GM12873 (cell line): Measurements from ENCODE around the gene MMP14.

ENCODE experiments used
- TF ChIP-seq, protein P1 (sequence below): IDR thresholded peaks from 2 replicates; pipeline ENCODE4 v1.5.1; 2012; ENCODE audit warnings: low read depth, mild to moderate bottlenecking, moderate library complexity, low read length, control low read depth; ENCODE audit not compliant: insufficient read depth; ENCODE audit errors: missing control alignments

The MMP14 gene

GRCh38 chr14:22820731-22821130 lies 15.7 kb upstream of the MMP14 start:
- TF ChIP-seq, protein P1, sequence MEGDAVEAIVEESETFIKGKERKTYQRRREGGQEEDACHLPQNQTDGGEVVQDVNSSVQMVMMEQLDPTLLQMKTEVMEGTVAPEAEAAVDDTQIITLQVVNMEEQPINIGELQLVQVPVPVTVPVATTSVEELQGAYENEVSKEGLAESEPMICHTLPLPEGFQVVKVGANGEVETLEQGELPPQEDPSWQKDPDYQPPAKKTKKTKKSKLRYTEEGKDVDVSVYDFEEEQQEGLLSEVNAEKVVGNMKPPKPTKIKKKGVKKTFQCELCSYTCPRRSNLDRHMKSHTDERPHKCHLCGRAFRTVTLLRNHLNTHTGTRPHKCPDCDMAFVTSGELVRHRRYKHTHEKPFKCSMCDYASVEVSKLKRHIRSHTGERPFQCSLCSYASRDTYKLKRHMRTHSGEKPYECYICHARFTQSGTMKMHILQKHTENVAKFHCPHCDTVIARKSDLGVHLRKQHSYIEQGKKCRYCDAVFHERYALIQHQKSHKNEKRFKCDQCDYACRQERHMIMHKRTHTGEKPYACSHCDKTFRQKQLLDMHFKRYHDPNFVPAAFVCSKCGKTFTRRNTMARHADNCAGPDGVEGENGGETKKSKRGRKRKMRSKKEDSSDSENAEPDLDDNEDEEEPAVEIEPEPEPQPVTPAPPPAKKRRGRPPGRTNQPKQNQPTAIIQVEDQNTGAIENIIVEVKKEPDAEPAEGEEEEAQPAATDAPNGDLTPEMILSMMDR = no peak

GRCh38 chr14:22821193-22822015 lies 15.0 kb upstream of the MMP14 start:
- TF ChIP-seq, protein P1 = no peak

DNA sequence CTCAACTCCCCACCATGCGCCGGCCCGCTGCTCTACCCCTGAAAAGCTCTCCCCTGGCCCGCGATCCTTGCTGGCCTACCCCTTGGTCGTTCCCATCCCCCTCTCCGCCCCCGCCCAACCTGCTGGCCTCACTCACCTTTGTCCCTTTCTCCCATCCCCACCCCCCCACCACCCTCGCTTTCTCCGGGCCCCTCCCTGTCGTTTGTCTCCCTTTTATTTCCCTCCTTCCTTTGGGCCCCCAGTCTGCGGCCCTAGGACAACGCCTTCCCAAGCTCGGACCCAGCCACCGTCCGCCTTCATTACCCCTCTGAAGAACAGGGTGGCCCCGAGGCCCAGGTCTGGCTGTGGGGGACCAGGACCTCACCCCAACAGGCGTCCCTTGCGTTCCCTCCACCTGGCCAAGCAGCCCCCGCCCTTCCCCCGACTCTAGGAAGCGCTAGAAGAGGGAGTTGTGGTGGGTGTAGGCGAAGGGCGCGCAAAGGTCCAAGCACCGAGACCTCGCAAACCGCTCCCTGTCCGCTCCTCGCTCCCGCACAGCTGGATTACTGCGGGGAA lies 14.3 kb upstream of the MMP14 start:
- TF ChIP-seq, protein P1 = no peak

GRCh38 chr14:22822571-22823098 lies 13.8 kb upstream of the MMP14 start:
- TF ChIP-seq, protein P1 = peak; percentile 68

DNA sequence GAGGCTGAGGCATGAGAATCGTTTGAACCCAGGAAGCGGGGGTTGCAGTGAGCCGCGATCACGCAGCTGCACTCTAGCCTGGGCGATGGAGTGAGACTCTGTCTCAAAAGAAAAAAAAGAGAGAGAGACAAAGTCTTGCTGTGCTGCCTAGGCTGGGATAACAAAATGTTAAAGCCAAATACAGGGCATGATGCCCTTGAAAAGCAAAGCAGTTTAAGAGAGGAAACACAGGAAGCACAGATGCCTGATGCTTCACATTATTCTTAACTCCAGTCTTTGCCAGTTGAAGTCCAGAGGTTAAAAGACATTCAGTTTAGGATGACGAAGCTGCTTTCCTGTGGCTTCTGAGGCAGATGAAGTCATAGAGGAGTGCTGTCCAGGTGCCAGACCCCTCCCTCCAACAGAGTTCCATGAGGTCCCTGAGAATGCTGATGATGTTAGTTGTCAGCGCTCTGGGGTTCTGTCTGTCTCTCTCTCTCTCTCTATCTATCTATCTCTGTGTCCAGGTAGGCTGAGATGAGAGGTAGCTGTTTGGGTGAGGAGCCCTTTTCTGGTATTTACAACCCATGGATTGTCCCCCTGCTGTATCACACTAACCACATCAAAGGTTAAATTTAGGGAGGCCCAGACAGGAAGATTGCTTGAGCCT lies 11.6 kb upstream of the MMP14 start:
- TF ChIP-seq, protein P1 = no peak

DNA sequence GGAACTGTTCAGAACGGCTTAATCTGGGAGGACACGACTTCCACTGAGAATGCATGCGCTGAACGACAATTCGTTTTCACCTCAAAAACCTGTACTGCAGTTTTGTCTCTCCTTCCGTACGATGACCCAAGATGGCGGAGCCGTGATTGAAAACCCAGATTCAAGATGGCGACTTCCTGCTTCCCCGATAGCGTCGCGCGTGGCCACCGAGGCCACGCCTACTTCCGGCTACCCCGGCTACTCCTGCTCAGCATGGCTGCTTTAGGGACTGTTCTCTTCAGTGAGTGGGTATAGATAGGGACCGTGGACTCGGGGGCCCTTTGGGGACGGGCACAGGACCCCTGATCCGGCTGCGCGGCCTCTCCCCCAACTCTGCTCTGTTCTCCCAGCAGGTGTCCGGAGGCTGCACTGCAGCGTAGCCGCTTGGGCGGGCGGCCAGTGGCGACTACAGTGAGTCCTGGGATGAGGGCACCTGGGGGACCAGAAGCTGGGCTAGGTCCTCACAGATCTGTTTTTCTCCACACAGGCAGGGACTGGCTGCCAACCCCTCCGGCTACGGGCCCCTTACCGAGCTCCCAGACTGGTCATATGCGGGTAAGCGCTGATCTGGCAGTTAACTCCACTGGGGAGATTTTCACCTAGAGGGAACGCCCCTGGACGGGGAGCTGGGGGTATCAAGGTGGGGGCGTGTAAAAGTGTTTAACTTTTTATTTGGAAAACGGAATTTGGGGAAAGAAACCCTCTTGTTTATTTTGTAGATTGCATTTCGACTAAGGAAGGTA lies 6.5 kb upstream of the MMP14 start, which contains the start of gene MRPL52:
Gene MRPL52, plus strand, starts transcription at position 227 of the 782 bp plus-strand sequence. Its CDS starts 26 bp downstream, at position 253.
- TF ChIP-seq, protein P1 = no peak
